Measurements from ENCODE around the gene CDC42BPB.

CDC42BPB gene

DNA sequence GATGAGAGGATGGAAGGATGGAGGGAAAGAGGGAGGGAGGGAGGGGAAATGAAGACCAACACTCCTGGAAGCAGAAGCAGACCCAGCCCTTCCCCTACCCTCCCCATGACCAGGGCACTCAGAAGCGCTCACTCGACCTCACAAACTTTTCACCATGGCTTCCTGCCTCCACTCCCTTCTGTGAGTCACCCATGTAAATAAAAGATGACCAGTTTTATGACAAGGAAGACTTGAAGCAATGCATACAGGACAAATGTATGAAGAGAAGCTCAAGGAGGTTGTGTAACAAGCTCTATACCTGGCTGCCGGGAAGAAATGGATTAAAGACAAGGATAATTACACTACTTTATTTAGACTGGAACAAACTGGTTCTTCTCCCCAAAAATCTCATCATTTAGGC lies 63.8 kb downstream of the CDC42BPB start:
- no peak for DNase-seq (ENCODE audit: low read depth)

DNA sequence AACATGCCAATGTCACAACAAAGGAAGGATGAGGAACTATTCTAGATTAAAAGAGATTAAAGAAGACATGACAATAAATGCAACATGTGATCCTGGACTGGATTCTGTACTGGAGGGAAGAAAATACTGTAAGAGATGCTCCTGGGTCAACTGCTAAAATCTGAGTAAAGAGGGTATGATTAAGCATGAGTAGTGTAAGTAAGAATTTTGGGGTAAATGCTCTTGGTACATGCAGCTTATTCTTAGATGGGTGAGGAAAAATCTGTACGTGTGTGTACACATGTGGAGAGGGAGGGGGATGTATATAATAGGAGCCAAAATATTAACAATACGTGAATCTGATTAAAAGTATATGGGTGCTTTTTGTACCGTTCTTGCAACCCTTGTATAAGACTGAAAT lies 66.0 kb downstream of the CDC42BPB start:
- no peak for DNase-seq (ENCODE audit: low read depth)

DNA sequence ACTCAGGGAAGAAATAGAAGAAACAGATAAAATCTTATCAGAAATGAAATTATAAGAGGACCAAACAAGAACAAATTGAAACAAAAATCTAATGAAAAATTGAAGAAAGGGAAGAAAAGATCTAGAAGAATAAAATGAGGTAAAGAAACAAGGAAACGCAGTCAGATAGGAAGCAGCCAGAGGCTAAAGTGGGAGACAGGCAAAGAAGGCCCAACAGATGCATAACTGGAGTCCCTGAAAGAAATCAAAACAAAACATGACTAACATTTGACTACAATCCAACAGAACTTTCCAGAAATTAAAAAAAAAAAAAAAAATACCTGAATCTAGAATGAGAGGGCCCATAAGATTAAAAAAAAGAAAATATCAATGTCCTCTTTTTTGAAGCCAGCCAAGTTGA lies 69.3 kb downstream of the CDC42BPB start:
- DNase-seq (ENCODE audit: low read depth), result no peak

DNA sequence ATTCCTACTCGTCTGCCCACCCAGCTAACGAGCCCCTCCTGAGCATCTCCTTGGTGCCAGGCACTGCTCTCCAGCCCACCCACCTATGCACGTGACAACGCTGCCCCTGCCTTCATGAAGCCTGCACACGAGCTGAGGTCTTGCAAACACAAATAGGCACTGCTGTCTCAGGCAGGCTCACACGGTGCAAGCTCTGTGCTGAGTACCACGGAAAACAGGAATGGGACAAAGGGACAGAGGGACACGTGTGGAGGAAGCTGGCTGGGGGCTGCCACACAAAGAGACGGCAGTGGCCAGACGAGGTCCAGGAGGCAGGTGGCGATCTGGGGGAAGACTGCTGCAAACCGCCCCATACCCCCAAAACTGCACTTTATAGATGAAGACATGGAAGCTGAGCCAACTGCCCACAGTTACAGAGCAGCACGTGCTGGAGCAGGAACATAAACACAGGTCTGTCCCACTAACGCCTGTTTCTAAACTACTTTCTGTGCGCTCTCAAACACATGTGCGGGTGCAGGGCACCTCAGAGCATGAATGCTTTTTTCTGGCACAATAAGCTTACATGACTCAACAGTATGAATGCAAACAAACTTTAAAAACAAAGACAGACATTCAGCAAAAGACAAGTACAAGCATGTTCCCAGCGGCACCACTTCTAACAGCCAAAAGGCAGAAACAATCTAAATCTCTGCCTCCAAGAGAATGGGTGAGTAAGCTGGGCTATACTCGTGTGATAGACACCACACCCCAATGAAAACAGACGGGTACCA lies 70.4 kb downstream of the CDC42BPB start:
- no peak for DNase-seq (ENCODE audit: low read depth)

DNA sequence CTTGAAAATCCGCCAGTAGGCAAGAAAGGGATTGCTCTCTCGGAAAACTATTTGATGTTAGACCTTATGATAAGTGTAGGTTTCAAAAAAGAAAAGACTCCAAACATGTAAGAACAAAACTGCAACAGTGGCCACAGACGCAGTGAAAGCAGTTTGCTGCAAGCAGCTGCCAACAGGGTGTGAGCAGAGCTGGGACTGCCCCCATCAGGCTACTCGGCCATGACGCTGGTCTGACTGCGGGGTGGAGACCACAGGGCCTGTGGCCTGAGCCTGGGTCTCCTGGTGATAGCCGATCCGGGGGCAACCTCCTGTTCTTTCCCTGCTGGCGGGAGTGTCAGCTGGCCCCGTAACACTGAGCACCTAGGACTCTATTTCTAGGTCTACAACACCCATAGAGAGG lies 71.7 kb downstream of the CDC42BPB start:
- DNase-seq (ENCODE audit: low read depth), result no peak

DNA sequence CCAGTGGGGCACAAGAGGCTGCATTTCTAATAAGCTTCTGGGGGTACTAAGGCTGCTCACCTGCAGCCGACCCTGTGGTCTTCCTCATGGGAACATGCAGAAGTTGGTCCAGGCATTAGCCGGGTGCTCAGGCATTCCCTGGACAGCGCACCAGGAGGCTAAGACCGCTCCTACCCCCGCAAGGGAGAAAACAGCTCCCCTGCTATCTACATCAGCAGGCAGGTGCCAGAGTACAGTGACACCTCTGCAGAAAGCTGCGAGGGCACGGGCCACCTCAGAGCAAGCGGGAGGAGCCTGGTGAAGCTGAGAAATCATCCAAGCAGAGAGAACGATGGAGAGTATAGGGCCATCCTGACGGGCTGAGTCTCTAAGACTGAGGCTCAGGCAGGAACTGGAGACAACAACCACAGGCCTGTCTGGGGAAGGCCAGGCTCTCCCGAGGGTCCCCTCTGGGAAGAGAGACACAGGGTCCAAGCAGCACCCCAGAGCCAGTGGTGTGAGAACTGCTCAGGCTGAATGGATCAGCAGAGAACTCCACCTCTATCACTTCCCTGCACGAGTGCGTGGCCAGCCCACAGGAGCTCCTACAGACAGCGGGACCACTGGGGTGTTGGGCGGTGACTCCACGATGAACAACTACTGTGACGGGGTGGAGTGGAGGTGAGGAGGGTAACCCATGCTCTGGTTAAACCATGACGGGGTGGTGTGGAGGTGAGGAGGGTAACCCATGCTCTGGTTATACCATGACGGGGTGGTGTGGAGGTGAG lies 72.8 kb downstream of the CDC42BPB start:
- DNase-seq (ENCODE audit: low read depth), result no peak

DNA sequence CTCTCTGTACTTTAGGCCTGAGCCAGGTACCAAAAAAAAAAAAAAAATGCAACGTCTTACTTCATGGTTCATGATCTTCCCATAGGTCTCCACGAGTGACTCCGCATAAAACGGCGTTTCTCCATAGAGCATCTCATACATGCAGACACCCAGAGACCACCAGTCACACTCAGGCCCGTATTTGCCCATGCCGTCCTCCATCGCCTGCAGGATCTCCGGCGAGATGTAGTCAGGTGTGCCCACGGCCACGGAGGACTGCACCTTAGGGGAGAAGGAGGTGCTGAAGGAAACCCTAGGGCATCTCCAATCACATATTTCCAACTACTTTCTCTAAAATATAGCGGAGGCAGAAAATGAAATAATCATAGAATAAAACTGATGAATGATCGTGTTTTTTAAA lies 73.9 kb downstream of the CDC42BPB start:
- no peak for DNase-seq (ENCODE audit: low read depth)

DNA sequence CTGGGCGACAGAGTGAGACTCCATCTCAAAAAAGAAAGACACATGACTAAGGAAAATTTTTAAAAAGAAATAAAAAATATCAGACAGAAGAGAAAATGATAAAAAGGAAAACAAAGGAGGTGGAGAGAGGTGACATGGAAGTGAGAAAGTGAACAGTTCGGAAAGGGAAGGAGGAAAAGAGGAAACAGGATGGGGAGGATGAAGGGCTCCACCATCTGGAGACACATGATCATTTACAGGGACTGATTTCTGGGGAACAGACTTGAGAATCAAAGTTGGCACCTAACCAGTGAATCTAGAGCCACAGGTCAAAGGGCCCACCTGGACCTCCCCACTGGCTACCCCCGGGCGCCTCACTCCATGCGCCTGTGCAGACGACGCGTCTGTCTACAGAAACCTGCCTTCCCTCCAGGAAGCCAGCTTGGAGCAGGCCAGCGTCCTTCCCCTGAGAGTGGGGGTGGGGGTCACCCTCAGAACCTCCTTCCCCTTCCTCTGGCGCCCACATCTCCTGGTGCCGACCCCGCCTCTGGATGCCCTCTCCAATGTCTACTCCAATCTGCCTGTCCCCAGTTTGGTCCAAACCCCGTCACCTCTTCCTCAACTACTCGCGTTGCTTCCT lies 74.4 kb downstream of the CDC42BPB start:
- DNase-seq (ENCODE audit: low read depth), result no peak

DNA sequence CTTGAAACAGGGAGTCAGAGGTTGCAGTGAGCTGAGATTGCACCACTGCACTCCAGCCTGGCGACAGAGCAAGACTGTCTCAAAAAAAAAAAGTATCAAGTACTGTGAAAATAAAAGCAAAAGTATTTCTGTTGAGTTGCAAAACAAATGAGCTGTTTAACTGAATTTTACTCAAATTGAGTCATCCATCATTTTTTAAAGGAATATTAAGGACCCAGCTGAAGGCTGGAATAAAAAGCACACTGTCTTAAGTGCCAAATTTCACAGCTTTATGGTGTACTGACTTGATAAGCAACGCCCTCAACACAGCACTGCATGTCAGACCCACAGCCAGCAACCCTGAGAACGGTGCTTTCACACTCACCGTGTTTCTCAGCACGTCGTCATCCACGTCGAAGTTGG lies 76.9 kb downstream of the CDC42BPB start:
- DNase-seq (ENCODE audit: low read depth), result no peak

DNA sequence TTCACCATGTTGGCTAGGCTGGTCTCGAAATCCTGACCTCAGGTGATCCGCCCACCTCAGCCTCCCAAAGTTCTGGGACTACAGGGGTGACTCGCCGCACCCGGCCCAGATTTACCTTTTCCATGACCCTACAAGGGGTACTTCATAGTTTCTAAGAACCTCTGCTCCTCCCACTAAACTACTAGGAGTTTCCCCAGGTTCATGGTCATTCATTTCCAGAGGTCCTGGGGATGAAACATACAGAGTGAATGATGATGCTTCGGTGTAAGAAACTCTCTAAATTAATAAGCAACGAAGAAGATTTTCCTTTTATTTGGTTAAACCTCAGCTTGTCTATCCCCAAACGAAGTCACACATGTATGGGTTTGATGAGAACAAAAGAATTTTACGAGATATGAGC lies 77.9 kb downstream of the CDC42BPB start:
- no peak for DNase-seq (ENCODE audit: low read depth)

DNA sequence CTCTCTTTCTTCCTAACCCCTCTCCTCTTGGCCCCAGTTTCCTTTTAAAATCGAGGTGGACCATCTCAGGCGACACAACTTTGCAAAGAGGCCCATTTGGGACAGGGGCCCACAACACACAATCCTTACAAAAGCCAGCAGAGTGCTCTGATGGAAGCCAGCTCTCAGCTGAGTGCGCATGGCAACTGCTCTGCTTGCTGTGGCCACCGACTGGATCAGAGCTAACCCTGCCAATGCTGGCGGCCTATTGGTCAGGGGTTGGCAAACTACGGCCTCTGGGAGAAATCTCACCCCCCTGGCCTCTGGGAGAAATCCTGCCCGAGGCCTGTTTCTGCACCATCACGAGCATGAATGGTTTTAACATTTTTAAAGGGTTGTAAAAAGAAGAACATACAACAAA lies 79.9 kb downstream of the CDC42BPB start:
- DNase-seq (ENCODE audit: low read depth), result no peak

DNA sequence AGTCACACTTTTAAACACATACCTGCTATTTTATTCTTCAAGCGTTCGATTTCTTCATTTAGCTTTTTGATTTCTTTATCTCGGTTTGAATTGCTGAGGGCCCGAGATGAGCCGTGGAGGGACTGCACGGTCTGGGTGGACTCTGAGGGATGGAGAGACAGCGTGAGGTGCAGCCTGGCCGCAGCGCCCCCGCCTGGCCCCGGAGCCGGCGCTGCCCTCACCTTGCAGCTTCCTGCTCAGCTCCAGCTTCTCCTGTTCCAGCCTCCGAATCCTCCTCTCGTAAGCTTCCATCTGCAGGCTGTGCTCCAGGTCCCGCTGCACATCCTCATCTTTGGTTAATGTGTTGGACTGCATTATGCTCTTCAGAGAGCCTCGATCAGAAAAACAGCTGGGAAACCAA lies 81.7 kb downstream of the CDC42BPB start:
- DNase-seq (ENCODE audit: low read depth), result no peak

DNA sequence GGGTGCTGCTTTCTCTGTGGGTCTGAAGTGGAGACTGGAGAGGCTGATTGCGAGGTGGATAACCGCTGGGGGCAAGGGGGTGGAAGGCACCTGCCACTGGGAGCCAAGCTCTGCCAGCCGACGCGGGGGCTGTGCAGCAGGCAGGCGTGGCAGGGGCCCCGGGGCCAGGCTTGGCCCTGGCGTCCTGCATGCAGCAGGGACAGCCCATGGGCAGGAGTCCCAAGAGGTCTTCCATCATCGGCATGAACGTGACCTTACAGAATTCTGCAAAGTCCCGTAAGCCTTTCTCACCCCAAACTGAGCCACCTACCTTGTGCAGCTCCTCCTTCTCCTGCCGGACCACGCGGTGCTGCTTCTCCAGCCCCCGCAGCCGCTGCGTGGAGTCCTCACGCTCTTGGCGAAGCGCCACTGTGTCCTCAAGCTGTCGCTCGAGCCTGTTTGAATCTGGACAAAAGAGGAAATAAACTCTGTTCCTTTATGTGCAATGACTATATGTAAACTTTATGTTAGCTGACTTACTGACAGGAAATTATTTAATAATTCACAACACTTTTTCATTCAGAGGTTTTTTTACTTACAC lies 83.6 kb downstream of the CDC42BPB start:
- DNase-seq (ENCODE audit: low read depth), result no peak

DNA sequence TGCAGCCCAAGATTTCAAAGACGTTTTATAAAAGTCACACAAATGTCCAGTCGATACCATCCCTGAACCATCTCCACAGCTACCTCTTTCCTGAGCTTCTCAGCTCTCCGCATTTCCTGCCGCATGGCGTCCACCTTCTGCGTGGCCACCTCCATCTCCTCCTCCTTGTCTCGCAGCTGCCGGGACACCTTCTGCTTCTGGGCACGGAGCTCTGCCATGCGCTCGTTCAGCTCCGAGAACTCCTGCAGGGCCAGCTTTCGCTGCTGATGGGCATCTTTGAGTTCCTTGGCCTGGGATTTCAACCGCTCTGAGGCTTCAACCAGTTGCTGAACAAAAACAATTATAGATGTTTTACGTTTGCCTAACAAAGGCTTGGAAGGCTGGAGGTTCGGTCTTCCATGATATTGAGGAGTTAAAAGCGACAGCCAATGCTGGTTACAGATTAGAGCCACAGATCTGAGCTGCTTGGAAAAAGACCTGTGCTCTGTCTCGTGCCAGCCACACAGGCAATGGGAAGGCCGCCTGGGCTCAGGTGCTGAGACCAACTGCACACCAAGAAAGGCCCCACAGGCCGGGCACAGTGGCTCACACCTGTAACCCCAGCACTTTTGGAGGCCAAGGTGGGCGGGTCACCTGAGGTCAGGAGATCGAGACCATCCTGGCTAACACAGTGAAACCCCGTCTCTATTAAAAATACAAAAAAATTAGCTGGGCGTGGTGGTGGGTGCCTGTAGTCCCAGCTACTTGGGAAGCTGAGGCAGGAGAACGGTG lies 85.3 kb downstream of the CDC42BPB start:
- no peak for DNase-seq (ENCODE audit: low read depth)

DNA sequence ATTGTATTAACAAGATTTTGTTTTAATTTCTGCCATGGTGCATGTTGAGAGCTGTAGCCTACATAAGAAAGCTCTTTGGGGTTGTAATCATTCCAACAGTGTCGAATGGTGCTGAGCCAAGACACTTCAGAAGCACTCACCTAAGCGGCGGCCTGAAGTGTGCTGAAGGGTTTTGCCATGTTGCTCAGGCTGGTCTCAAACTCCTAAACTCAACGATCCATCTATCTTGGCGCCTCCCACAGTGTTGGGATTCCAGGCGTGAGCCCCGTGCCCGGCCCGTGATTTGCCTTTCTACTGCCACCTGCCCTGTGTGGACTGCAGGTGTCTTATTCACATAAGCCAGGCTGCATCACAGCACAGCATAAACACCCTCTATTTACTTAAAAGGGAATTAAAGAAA lies 86.0 kb downstream of the CDC42BPB start:
- DNase-seq (ENCODE audit: low read depth), result no peak

DNA sequence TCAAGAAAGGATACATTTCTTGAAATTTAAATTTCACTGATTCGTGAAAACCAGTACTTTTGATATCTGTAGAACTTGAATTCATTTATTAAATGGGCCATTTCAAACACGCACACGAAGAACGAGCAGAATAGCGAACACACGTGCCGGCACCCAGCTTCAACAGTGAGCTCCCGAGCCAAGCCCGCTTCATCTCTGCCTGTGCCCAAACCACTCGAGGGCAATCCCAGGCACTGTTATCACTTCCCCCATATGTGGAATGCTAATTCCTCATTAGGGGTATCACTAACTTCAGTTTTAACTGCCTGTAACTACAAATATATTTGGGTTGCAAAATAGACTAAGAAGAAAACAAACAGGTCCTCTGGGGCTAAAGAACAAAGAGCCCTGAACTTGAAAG lies 86.9 kb downstream of the CDC42BPB start:
- DNase-seq (ENCODE audit: low read depth), result no peak

DNA sequence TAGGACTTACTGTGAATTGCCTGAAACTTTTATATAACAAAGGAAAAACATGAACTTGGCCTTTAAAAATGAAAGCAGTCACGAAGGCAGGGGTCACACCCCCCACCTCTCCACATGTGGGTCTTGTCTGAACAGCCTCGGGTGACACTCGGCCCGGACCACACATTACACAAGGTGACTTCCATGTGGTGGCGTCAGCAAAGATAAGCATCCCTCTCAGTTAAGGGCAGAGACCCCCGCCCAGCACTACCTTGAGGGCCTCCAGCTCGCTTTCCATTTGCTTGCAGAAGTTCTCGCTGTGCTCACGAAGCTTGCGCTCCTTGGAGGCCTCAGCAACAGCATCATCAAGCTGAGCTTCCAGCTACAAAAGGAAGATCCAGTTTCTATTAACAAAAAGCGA lies 87.4 kb downstream of the CDC42BPB start:
- no peak for DNase-seq (ENCODE audit: low read depth)

DNA sequence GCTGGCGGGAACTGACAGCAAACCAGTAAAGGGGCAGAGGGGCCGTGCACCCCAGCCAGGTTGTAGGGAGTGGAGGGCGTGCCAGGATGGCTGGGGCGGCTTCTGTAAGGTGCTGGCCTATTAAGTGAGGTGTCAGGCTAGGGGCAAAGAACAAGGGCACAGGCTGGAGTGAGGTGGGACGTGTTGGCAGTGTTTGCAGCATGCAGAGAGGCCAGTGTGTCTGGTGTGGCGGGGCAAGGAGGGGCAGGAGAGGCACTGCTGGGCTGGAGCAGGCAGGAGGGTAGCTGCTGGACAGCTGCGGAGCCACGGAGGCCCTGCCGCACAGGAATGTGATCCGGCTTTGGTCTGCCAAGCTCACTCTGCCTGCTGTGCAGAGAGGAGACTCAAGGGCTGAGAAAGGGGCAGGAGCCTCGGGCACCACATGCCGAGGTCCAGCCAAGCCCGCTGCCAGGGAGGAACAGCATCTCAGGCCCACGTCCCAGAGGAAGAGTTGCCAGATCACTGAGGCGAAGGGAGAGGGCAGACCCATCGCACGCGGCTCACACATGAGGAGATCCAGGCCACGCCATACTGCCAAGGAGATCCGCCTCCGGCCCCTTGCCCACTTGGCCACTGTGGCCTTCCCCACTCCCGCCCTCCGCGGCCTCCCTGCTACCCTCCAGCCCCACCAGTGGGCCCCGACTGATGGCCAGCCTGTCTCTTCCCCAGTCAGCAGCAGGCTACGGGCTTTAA lies 88.1 kb downstream of the CDC42BPB start:
- no peak for DNase-seq (ENCODE audit: low read depth)

DNA sequence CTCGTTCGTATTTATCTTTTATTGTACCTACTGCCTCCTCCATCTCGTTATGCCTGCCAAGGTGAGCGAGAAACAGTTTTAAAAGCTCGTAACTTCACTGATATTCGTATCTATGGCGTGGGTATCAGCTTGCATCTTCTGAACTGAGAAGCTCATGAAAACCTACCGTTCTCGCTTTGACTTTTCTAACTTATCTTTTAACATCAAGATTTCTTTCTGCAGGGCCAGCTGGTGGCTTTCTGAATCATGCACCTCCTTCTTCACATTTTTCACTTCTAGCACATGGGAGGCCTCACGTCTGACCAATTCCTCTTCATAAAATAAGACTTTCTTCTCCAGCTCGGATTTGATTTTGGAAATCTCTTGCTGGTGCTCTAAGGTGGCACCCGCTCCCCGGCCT lies 89.0 kb downstream of the CDC42BPB start:
- DNase-seq (ENCODE audit: low read depth), result no peak

DNA sequence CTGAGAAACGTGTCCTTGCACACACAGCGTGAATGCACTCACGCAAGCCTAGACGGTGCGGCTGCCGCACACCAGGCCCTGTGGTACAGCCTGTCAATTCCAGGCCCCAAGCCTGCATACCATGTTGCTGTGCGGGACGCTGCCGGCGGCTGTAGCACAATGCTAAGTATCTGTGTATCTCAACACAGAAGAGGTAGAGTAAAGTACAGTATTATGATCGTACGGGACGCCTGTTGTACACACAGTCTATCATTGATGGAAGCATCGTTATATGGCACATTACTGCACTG lies 89.9 kb downstream of the CDC42BPB start:
- no peak for DNase-seq (ENCODE audit: low read depth)

DNA sequence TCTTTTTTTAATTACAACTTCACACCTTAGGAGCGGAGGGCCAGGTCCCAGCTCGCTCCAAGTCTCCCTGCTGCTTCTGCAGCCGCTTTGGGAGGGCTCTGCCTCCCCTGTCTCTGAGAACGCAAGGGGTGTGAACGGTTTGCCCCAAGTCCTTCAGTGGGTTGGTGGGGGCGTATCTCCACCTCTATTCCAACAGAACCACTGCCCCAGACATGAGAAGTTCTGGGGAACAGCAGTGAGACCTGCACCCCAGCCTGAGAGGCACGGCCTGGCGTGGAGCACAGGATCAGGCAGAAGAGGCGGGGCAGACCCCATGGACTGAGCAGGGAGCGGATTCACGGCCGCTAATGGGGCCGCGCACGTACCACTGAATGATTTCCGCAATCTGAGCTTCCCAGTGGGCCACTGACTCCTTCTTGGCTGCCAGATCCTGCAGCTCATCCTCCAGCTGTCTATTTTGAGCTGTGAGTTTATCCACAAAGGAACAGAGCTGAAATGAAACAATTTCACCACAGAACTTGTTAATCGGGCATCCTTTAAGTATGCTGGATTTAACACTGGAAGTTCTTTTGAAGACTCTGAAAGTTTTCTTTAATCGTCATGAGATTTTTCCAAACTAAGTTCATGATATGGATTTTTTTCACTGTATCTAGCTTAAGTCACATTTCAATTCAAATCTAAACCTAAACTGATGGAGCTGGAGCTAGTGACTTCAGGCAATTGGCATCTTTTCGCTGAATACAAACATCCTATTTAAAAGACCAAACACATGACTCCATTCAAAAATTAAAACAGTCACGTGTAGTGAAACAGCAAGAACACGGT lies 90.5 kb downstream of the CDC42BPB start:
- no peak for DNase-seq (ENCODE audit: low read depth)

Measured in activated gamma-delta T cell treated with anti-CD3 and anti-CD28 coated beads, Interleukin-2, amount 50 U/mL, for 16 hours (primary cell).